Measurements from ENCODE around the gene GRPEL1.
"Not testable (repeated sequence)": the region's sequence is repeated elsewhere in the genome, so short reads cannot be mapped to it uniquely, and the experiment has no call there.

Gene GRPEL1

GRCh38 chr4:7094916-7095315 is 27.1 kb upstream of the GRPEL1 start:
- no peak for DNase-seq (ENCODE audit: low read depth in 2 of 2, low spot score in 1 of 2)

GRCh38 chr4:7092026-7092425 is 24.2 kb upstream of the GRPEL1 start:
- DNase-seq (ENCODE audit: low read depth in 2 of 2, low spot score in 1 of 2): no peak

- DNase-seq (ENCODE audit: low read depth in 2 of 2, low spot score in 1 of 2): no peak
Observed at GRCh38 chr4:7089213-7089986, 21.5 kb upstream of the GRPEL1 start.

- DNase-seq (ENCODE audit: low read depth in 2 of 2, low spot score in 1 of 2): no peak
Observed at GRCh38 chr4:7087036-7087435, 19.2 kb upstream of the GRPEL1 start.

GRCh38 chr4:7086384-7086783 is 18.5 kb upstream of the GRPEL1 start:
- no peak for DNase-seq (ENCODE audit: low read depth in 2 of 2, low spot score in 1 of 2)

- not testable (repeated sequence) for DNase-seq (ENCODE audit: low read depth in 2 of 2, low spot score in 1 of 2)
Observed at GRCh38 chr4:7084564-7084961, 16.7 kb upstream of the GRPEL1 start.

GRCh38 chr4:7083597-7084563 is 16.0 kb upstream of the GRPEL1 start:
- DNase-seq (ENCODE audit: low read depth in 2 of 2, low spot score in 1 of 2): no peak

GRCh38 chr4:7079909-7080308 is 12.0 kb upstream of the GRPEL1 start:
- DNase-seq (ENCODE audit: low read depth in 2 of 2, low spot score in 1 of 2): not testable (repeated sequence)

- not testable (repeated sequence) for DNase-seq (ENCODE audit: low read depth in 2 of 2, low spot score in 1 of 2)
Observed at GRCh38 chr4:7079483-7079882, 11.6 kb upstream of the GRPEL1 start.

GRCh38 chr4:7078025-7078424 is 10.2 kb upstream of the GRPEL1 start:
- no peak for DNase-seq (ENCODE audit: low read depth in 2 of 2, low spot score in 1 of 2)

GRCh38 chr4:7077371-7077770 is 9.5 kb upstream of the GRPEL1 start:
- no peak for DNase-seq (ENCODE audit: low read depth in 2 of 2, low spot score in 1 of 2)

GRCh38 chr4:7076696-7077082 is 8.8 kb upstream of the GRPEL1 start:
- no peak for DNase-seq (ENCODE audit: low read depth in 2 of 2, low spot score in 1 of 2)

GRCh38 chr4:7075962-7076695 is 8.3 kb upstream of the GRPEL1 start:
- DNase-seq (ENCODE audit: low read depth in 2 of 2, low spot score in 1 of 2): no peak

- DNase-seq (ENCODE audit: low read depth in 2 of 2, low spot score in 1 of 2): no peak
Observed at GRCh38 chr4:7074426-7074825, 6.6 kb upstream of the GRPEL1 start.

GRCh38 chr4:7073526-7074390 is 5.9 kb upstream of the GRPEL1 start:
- no peak for DNase-seq (ENCODE audit: low read depth in 2 of 2, low spot score in 1 of 2)

GRCh38 chr4:7073059-7073458 is 5.2 kb upstream of the GRPEL1 start:
- no peak for DNase-seq (ENCODE audit: low read depth in 2 of 2, low spot score in 1 of 2)

- peak; percentile 70 to 82 for DNase-seq (ENCODE audit: low read depth in 2 of 2, low spot score in 1 of 2)
Observed at GRCh38 chr4:7070729-7071511, 3.1 kb upstream of the GRPEL1 start.

- DNase-seq (ENCODE audit: low read depth in 2 of 2, low spot score in 1 of 2): no peak
Observed at GRCh38 chr4:7068883-7069282, 1.0 kb upstream of the GRPEL1 start.

- no peak for DNase-seq (ENCODE audit: low read depth in 2 of 2, low spot score in 1 of 2)
Observed at GRCh38 chr4:7068279-7068842, 497 bp upstream of the GRPEL1 start.

GRCh38 chr4:7067126-7067451 is 775 bp downstream of the GRPEL1 start:
- no peak for DNase-seq (ENCODE audit: low read depth in 2 of 2, low spot score in 1 of 2)

Measured in stimulated activated CD8-positive, alpha-beta memory T cell treated with anti-CD3 and anti-CD28 coated beads, Interleukin-4, amount 100 ng/mL, for 4 hours (primary cell).